ENCODE measurements around the gene ITGA3.

Gene ITGA3

GRCh38 chr17:50066995-50067394 is 11.1 kb downstream of the ITGA3 start:
- DNase-seq (ENCODE audit: low spot score) (no peak), FAIRE-seq (no peak)

GRCh38 chr17:50067996-50068395 is 12.1 kb downstream of the ITGA3 start:
- DNase-seq (ENCODE audit: low spot score): no peak
- FAIRE-seq: no peak

- FAIRE-seq: no peak
- DNase-seq (ENCODE audit: low spot score): no peak
Observed at GRCh38 chr17:50070908-50071680, 15.2 kb downstream of the ITGA3 start.

GRCh38 chr17:50071692-50072091 is 15.8 kb downstream of the ITGA3 start:
- DNase-seq (ENCODE audit: low spot score) (no peak), FAIRE-seq (no peak)

- FAIRE-seq (no peak), DNase-seq (ENCODE audit: low spot score) (no peak)
Observed at GRCh38 chr17:50072130-50072529, 16.2 kb downstream of the ITGA3 start.

GRCh38 chr17:50072925-50073324 is 17.0 kb downstream of the ITGA3 start:
- FAIRE-seq: no peak
- no peak for DNase-seq (ENCODE audit: low spot score)

GRCh38 chr17:50074227-50074626 is 18.3 kb downstream of the ITGA3 start:
- FAIRE-seq: no peak
- no peak for DNase-seq (ENCODE audit: low spot score)

- DNase-seq (ENCODE audit: low spot score) (no peak), FAIRE-seq (no peak)
Observed at GRCh38 chr17:50075446-50076032, 19.6 kb downstream of the ITGA3 start.

GRCh38 chr17:50076221-50076590 is 20.3 kb downstream of the ITGA3 start:
- FAIRE-seq: no peak
- no peak for DNase-seq (ENCODE audit: low spot score)

- no peak for FAIRE-seq
- DNase-seq (ENCODE audit: low spot score): no peak
Observed at GRCh38 chr17:50076591-50077235, 20.8 kb downstream of the ITGA3 start.

GRCh38 chr17:50078430-50078829 is 22.5 kb downstream of the ITGA3 start:
- FAIRE-seq (no peak), DNase-seq (ENCODE audit: low spot score) (no peak)

GRCh38 chr17:50079334-50080095 is 23.6 kb downstream of the ITGA3 start:
- DNase-seq (ENCODE audit: low spot score) (peak; percentile 48), FAIRE-seq (no peak)

GRCh38 chr17:50080096-50080480 is 24.2 kb downstream of the ITGA3 start:
- DNase-seq (ENCODE audit: low spot score): no peak
- peak; percentile 90 for FAIRE-seq

- no peak for DNase-seq (ENCODE audit: low spot score)
- FAIRE-seq: no peak
Observed at GRCh38 chr17:50080827-50081226, 24.9 kb downstream of the ITGA3 start.

GRCh38 chr17:50081757-50082156 is 25.8 kb downstream of the ITGA3 start:
- no peak for DNase-seq (ENCODE audit: low spot score)
- FAIRE-seq: no peak

- DNase-seq (ENCODE audit: low spot score): peak; percentile 78
- FAIRE-seq: peak; percentile 66
Observed at GRCh38 chr17:50087246-50087911, 31.5 kb downstream of the ITGA3 start.

- DNase-seq (ENCODE audit: low spot score) (no peak), FAIRE-seq (peak; percentile 30)
Observed at GRCh38 chr17:50087912-50088405, 32.0 kb downstream of the ITGA3 start.

- FAIRE-seq (no peak), DNase-seq (ENCODE audit: low spot score) (no peak)
Observed at GRCh38 chr17:50088952-50089825, 33.3 kb downstream of the ITGA3 start.

- DNase-seq (ENCODE audit: low spot score): no peak
- no peak for FAIRE-seq
Observed at GRCh38 chr17:50090071-50090470, 34.2 kb downstream of the ITGA3 start.
